ENCODE measurements around the gene FYN. TPM values are rescaled to one million over a fixed set of nuclear protein-coding genes. Genes with fewer than 3 reads are reported as not detected.

FYN gene
- total and polyA plus RNA-seq, 2 of the 8 experiments (the other 6 are each of a cell fraction or from before 2014, with no cell fraction given), result 46.8 to 97.2 TPM

GRCh38 chr6:111758608-111759329 is 114.5 kb downstream of the FYN start (continued):
- no peak for TF ChIP-seq POU5F1 (IDR thresholded peaks at IDR 0.05; ENCODE audit: low read depth, low read length)
- TF ChIP-seq SIX5 (IDR thresholded peaks at IDR 0.05; ENCODE audit: low read depth, low read length), result no peak
- TF ChIP-seq SUZ12 (IDR thresholded peaks at IDR 0.05; ENCODE audit: low read length), result no peak
- no peak for TF ChIP-seq FOSL1 (IDR thresholded peaks at IDR 0.05; ENCODE audit: insufficient read depth, low read depth, low read length)
- TF ChIP-seq HDAC6 (IDR thresholded peaks at IDR 0.05; ENCODE audit: low read depth, low read length), result no peak
